HuH-7 (cell line): ENCODE measurements around the gene SRRM1.
A peak's percentile ranks its signal among the peaks of the same experiment; 100 is the strongest.
"Not testable (repeated sequence)": the region's sequence is repeated elsewhere in the genome, so short reads cannot be mapped to it uniquely, and the experiment has no call there.

Experiments used
- DNase-seq: peaks from one replicate; pipeline ENCODE4 v3.0.0; 2011; ENCODE audit warnings: low spot score

Gene SRRM1

DNA sequence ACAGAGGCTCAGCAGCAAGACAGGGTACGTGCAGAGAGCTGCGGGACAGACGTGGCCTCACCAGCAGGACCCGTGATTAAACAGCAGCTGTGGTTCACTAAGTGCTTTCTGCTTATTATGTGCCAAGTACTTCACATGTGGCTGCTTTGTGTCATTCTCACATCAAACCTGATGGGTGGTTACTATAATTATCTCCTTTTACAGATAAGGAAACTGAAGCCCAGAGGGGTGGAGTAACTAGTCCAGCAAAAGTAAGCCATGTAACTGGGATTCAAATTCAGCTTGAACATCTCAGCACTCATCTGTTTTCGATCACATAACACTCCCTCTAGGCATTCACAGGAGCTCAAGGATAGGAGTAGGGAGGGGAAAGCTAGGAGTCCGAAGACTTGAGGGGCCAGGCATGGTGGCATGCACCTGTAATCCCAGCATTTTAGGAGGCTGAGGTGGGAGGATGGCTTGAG, 51.3 kb downstream of the SRRM1 start:
- DNase-seq: no peak

GRCh38 chr1:24695202-24695974, 52.3 kb downstream of the SRRM1 start:
- no peak for DNase-seq

GRCh38 chr1:24696041-24696755, 53.1 kb downstream of the SRRM1 start:
- no peak for DNase-seq

DNA sequence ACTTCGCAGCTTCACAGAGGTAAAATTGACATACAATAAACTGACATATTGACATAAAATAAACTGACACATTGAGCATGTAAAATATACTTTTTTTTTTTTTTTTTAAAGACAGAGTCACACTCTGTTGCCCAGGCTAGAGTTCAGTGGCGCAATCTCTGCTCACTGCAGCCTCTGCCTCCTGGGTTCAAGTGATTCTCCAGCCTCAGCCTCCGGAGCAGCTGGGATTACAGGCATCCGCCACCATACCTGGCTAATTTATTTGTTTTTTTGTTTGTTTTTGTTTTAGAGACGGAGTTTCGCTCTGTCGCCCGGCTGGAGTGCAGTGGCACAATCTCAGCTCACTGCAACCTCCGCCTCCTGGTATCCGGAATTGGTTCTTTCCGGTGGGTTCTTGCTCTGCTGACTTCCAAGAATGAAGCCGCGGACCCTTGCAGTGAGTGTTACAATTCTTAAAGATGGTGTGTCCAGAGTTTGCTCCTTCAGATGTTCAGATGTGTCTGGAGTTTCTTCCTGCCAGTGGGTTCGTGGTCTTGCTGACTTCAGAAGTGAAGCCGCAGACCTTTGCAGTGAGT, 53.7 kb downstream of the SRRM1 start:
- no peak for DNase-seq

- not testable (repeated sequence) for DNase-seq
Observed at GRCh38 chr1:24697453-24698001, 54.4 kb downstream of the SRRM1 start.

- DNase-seq: not testable (repeated sequence)
Observed at GRCh38 chr1:24698326-24698725, 55.2 kb downstream of the SRRM1 start.

- DNase-seq: no peak
Observed at GRCh38 chr1:24699628-24700027, 56.5 kb downstream of the SRRM1 start.

DNA sequence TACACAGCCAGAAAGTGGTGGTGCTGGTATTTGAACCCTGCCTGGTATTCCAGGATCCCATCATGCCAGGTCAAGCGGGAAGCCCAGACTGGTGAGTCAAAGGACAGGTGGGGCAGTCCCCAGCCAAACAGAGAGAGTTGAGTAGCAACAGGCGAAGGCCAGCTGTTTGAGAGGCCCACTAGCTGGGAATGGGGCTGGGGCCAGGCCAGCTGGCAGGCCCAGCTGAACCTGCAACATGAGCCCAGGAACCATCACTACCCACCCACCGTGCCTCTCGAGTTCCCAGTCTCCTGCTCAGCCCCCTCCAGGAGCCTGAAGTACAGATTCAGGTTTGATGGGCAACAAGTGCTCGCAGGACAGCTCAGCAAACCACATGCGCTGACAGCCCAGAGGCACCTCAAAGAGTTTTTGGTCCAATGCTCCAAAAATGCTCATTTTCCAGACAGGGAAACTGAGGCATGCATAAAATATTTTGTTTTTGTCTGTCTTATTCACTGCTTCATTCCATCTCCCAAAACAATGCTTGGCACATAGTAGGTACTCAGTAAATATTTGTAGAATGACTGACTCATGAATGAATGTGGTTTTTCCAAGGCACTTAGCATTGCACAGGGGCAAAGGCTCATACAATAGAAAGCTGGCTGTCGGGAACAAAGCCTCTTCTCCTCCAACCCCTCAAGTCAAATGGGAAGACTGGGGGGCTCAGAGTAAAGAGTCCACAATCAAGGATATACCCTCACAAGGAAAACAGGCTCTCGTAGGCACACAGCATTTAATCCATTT, 59.6 kb downstream of the SRRM1 start:
- no peak for DNase-seq

DNA sequence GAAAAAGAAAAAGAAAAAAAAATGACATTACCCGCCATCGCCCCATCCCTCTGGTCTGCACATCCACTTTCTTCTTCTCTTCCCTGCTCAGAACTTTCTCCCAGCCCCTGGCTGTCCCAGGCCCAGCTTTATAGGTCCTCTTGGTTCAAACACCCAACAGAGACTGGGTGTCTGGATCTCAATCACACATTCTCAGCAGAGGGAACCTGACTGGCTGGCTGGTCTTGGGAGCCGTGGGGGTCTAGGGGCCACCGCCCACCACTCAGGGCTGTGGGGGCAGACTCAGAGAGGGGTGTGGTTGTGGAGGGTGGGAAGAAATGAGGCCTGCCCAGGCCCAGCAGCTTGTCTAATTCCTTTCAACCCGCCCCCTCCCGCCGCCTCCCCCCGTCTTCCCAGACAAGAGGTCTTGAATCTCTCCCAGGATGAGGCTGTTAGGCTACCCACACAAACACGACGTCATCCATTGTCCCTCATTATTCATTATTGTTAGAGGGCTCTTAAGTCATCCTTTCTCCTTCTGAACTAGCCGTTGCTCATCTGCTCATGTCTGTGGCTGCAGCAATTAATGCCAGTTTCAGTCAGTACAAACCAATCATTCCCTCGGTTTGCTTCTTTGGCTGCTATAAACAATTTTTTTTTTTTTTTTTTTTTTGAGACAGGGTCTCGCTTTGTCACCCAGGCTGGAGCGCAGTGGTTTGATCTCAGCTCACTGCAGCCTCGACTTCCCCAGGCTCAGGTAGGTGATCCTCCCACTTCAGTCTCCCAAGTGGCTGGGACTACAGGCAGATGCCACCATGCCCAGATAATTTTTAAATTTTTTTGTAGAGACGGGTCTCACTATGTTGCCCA, 61.5 kb downstream of the SRRM1 start:
- DNase-seq: no peak

- peak; percentile 92 for DNase-seq
Observed at GRCh38 chr1:24705260-24706073, 62.4 kb downstream of the SRRM1 start.

DNA sequence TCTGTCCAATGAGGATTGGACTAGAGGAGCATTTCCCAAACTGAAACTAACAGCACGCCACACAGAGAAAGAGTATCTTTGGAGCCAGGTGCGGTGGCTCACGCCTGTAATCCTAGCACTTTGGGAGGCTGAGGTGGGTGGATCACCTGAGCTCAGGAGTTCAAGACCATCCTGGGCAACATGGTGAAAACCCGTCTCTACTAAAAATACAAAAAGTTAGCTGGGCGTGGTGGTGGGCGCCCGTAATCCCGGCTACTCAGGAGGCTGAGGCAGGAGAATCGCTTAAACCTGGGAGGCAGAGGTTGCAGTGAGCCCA, 62.9 kb downstream of the SRRM1 start:
- not testable (repeated sequence) for DNase-seq

DNA sequence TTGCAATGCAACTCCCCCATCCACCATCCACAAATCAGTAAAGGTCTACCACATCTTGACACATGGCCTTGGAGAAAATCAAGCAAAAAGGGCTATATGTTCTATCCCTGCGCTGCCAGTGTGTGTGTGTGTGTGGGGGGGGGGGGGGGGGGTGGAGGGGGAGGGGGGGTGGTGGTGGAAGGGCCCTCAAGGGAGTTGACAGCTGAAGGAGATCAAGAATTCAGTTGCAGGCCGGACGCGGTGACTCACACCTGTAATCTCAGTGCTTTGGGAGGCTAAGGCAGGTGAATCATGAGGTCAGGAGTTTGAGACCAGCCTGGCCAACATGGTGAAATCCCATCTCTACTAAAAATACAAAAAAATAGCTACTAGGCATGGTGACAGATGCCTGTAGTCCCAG, 64.6 kb downstream of the SRRM1 start:
- DNase-seq: no peak

GRCh38 chr1:24708938-24709337, 65.8 kb downstream of the SRRM1 start:
- DNase-seq: no peak

DNA sequence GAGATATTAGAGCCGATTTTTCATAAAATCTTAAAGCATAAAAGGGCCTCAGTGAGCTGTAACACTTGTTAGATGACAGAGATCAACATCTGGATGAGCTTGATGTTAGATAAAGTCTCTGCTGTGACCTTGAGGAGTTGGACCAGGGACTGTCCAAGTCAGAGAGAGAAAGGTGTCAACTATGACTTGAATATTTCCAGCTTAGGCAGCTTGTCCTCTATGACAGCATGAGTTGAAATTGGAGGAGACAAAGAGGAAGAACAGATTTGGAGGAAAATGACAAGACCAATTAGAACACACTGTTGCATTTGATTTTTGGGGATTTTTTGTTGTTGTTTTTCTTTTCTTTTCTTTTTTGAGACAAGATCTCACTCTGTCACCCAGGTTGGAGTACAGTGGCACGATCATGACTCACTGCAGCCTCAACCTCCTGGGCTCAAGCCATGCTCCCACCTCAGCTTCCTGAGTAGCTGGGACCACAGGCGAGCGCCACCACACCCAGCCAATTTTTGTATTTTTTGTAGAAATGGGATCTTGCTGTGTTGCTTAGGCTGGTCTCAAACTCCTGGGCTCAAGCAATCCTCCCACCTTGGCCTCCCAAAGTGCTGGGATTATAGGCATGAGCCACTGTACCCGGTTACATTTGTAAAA, 66.8 kb downstream of the SRRM1 start:
- no peak for DNase-seq

DNA sequence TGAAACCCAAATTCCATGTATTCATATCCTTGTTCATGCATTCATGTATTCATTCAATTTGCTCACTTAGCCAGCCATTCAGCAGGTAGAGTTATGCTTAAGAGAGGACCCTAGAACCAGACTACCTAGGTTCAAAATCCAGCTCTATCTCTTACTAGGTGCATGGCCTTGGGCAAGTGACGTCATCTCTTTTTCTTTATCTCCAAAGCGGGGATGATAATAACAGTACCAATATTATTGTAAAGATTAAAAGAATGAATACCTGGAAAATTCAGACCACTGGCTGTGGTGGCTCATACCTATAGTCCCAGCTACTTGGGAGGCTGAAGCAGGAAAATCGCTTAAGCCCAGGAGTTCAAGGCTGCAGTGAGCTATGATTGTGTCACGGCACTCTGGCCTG, 68.2 kb downstream of the SRRM1 start:
- DNase-seq: no peak

DNA sequence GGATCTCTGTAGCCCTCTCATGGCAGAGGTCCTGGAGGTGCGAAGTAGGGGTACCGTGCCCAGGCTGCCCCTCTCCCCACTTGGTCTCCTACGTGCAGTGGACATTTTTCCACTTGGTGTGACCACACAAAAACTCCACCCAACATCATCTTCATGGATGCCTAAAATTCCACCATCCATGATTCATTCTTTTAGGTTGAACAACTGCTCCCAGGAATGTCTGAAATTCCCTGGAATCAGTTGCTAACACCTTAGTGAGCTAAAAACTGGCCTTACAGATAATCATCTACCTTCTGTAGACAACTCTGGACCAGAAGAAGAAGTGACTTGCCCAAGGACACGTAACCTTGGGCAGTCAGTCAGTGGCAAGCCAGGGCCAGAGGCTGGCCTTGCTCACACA, 70.1 kb downstream of the SRRM1 start:
- DNase-seq: no peak

GRCh38 chr1:24713736-24714135, 70.6 kb downstream of the SRRM1 start:
- no peak for DNase-seq

GRCh38 chr1:24714859-24715520, 71.9 kb downstream of the SRRM1 start:
- DNase-seq: no peak

DNA sequence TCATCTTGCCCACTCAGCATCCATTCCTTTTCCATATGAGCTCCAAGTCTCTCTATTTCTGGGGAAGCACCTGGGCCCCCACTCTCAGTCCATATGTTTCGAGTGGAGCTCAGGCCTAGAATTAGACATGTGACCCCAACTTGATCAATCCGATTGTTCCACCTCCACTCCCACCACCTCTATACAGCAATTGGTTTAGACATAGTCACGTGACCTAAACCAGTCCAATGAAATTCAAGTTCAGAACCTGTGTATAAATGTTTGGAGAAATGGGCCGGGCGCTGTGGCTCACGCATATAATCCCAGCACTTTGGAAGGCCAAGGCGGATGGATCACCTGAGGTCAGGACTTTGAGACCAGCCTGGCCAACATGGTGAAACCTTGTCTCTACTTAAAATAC, 72.6 kb downstream of the SRRM1 start:
- no peak for DNase-seq
